AG04449 (cell line): ENCODE data around the gene ROBO4.

Experiments
- CTCF ChIA-PET: fragments of 350-600 bp; formaldehyde crosslinking; extraction: SDS; loops from one replicate; lab custom pipeline; 2021; ENCODE audit warnings: antibody characterized with exemption; lab: Yijun Ruan, JAX
- POLR2A ChIA-PET: fragments of 400-600, 350-600 bp; formaldehyde crosslinking; extraction: SDS; loops from one replicate; lab custom pipeline; 2020; ENCODE audit warnings: antibody characterized with exemption, inconsistent platforms; lab: Yijun Ruan, JAX
- DNase-seq: peaks from one replicate; pipeline ENCODE4 v3.0.0-alpha.2; 2010; ENCODE audit warnings: low read depth, low spot score
- H3K4me3 ChIP-seq: 2 replicates; pipeline ENCODE4 v1.5.1; 2011; ENCODE audit warnings: low read depth, mild to moderate bottlenecking, control low read depth, low read length
- CTCF ChIP-seq: IDR thresholded peaks from one replicate; pipeline ENCODE4 v1.5.1; 2011; ENCODE audit warnings: mild to moderate bottlenecking, moderate library complexity, low read length, control low read depth, inconsistent platforms; ENCODE audit not compliant: insufficient read depth; ENCODE audit errors: missing control alignments

ROBO4 gene

GRCh38 chr11:124873951-124874350, 23.7 kb downstream of the ROBO4 start:
- ChIA-PET POLR2A (interaction anchor here (0.6 kb wide), 1 partner anchor 35 kb away, joined by 3 read pairs; no protein-coding TSS in a partner anchor), CTCF (interaction anchor here (0.6 to 3.2 kb wide), 7 partner anchors 8 to 198 kb away, joined by 3 to 56 read pairs (median 4); partner anchors contain the start of gene ROBO3)
- no peak for DNase-seq

GRCh38 chr11:124872741-124873140, 24.9 kb downstream of the ROBO4 start:
- POLR2A ChIA-PET, result no interaction called here
- no peak overlapping the region for H3K4me3 ChIP-seq
- no peak for DNase-seq
- TF ChIP-seq CTCF, result no peak
- CTCF ChIA-PET, result interaction anchor here (1.2 to 2.8 kb wide), 6 partner anchors 10 to 196 kb away, joined by 3 to 11 read pairs (median 5); partner anchors contain the start of gene CCDC15

More at GRCh38 chr11:124873951-124874350, 23.7 kb downstream of the ROBO4 start:
- H3K4me3 ChIP-seq, result no peak overlapping the region
- no peak for TF ChIP-seq CTCF

- no peak for DNase-seq
- no peak for TF ChIP-seq CTCF
- no peak overlapping the region for H3K4me3 ChIP-seq
- ChIA-PET CTCF (interaction anchor here (1.3 to 2.2 kb wide), 4 partner anchors 10 to 196 kb away, joined by 3 to 11 read pairs (median 5); partner anchors contain the start of gene CCDC15), POLR2A (no interaction called here)
Measured at GRCh38 chr11:124872280-124872679, 25.4 kb downstream of the ROBO4 start.

GRCh38 chr11:124870430-124870829, 27.2 kb downstream of the ROBO4 start:
- POLR2A ChIA-PET, result no interaction called here

GRCh38 chr11:124869856-124870387, 27.7 kb downstream of the ROBO4 start:
- no peak overlapping the region for H3K4me3 ChIP-seq
- CTCF ChIA-PET, result interaction anchor here (0.7 to 1.5 kb wide), 5 partner anchors 32 to 521 kb away, joined by 3 to 4 read pairs (median 4); no protein-coding TSS in a partner anchor
- no peak for DNase-seq
- no peak for TF ChIP-seq CTCF
- POLR2A ChIA-PET, result no interaction called here

More at GRCh38 chr11:124870430-124870829, 27.2 kb downstream of the ROBO4 start:
- TF ChIP-seq CTCF, result no peak
- CTCF ChIA-PET, result interaction anchor here (1.0 to 1.5 kb wide), 5 partner anchors 200 to 227 kb away, joined by 3 to 6 read pairs (median 4); no protein-coding TSS in a partner anchor
- DNase-seq, result no peak
- H3K4me3 ChIP-seq, result no peak overlapping the region

GRCh38 chr11:124869331-124869730, 28.3 kb downstream of the ROBO4 start:
- TF ChIP-seq CTCF, result no peak
- ChIA-PET POLR2A (no interaction called here), CTCF (interaction anchor here (0.7 to 1.4 kb wide), 5 partner anchors 32 to 569 kb away, joined by 3 to 4 read pairs (median 3); no protein-coding TSS in a partner anchor)

More at GRCh38 chr11:124869331-124869730, 28.3 kb downstream of the ROBO4 start:
- no peak overlapping the region for H3K4me3 ChIP-seq
- no peak for DNase-seq
